ENCODE measurements around the gene ABCD1. TPM values are rescaled to one million over a fixed set of nuclear protein-coding genes. Genes with fewer than 3 reads are reported as not detected.

Gene ABCD1
- total RNA-seq, 3 donors from 2014 or later = 10.2 to 27.8 (median 10.5) TPM

DNA sequence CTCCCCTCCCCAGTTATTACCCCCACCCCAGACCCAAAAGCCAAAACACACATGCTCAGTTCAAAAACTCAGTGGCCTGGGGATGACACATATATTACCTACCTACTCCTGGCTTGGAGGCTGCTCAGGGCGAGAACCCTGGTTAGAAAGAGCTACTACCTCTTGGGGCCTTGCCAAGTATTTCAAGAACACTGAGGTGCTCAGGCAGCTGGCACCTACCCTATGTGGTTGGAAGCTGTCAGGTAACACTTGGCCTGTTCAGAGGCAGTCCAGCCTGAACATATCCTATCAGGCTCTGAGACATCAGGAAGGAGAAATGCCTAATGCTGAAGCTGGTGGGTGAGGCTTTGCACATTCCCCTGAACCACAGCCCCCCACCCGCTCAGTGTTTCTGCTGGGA is 5.4 kb upstream of the ABCD1 start:
- intact Hi-C loops (cut with DNase I; ENCODE audit: low total_unique reads) = no loop called here
- Histone ChIP-seq H3K4me1 (peaks cover 0 to 3% of the 10 kb centered on the region in 2 donors), H3K27me3 (peaks cover 0 to 20% of the 10 kb centered on the region in 2 donors), H3K36me3 (no peaks in the 10 kb centered on the region), H3K4me3 (no peak overlapping the region), H3K9me3 (no peaks in the 10 kb centered on the region), H3K27ac (no peak overlapping the region)
- no peak for DNase-seq (ENCODE audit: low spot score in 2 of 2)
- TF ChIP-seq POLR2A (IDR thresholded peaks at IDR 0.05) (no peak), CTCF (IDR thresholded peaks at IDR 0.05) (no peak), POLR2AphosphoS5 (IDR thresholded peaks at IDR 0.05) (no peak)

GRCh38 chrX:153719701-153720100 is 5.0 kb upstream of the ABCD1 start:
- no peaks in the 10 kb centered on the region for H3K36me3 ChIP-seq
- intact Hi-C loops (cut with DNase I; ENCODE audit: low total_unique reads) = no loop called here
- TF ChIP-seq POLR2AphosphoS5 (IDR thresholded peaks at IDR 0.05) (no peak), CTCF (IDR thresholded peaks at IDR 0.05) (no peak), POLR2A (IDR thresholded peaks at IDR 0.05) (no peak)
- H3K4me1 ChIP-seq = peaks cover 0 to 3% of the 10 kb centered on the region in 2 donors
- no peaks in the 10 kb centered on the region for H3K9me3 ChIP-seq
- no peak overlapping the region for H3K27ac ChIP-seq
- H3K27me3 ChIP-seq = peaks cover 0 to 20% of the 10 kb centered on the region in 2 donors
- no peak overlapping the region for H3K4me3 ChIP-seq
- no peak for DNase-seq (ENCODE audit: low spot score in 2 of 2)

DNA sequence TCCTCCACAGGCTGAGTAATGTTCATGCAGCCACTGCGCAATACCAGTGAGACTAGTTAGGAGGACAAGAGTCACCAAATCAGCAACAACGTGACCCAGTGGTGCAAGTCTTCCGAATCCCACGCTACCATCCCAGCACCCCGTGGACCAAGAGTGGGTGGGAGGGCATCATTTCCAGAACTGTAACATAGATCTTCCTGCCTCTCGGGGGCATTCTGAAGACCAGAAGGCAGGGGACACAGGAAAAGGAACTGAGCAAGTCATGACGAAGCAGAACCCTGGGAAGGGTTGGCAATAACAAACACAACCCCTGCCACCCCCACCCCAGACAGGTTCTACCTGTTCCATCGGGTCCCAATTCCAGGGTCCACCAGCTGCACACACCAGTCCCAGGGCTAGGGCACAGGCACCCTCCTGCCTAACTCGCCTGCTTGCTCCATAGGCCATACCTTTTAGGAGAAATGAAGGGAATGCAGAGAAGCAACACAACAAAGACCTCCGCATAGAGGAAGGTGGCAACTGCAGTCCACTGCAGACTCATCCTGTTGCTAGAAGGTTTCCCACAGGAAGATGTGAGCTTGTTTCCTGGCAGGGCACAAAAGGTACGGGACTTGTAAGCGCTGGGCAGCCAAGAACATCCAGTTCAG is 1.8 kb upstream of the ABCD1 start:
- peak overlapping the region; percentile 63 to 80 (median 74) for H3K4me3 ChIP-seq
- peaks cover 0 to 3% of the 10 kb centered on the region in 2 donors for H3K4me1 ChIP-seq
- peak overlapping the region; percentile 66 to 94 for H3K27ac ChIP-seq
- no peak for DNase-seq (ENCODE audit: low spot score in 2 of 2)
- intact Hi-C loops (cut with DNase I; ENCODE audit: low total_unique reads) = no loop called here
- no peaks in the 10 kb centered on the region for H3K36me3 ChIP-seq
- peaks cover 0 to 20% of the 10 kb centered on the region in 2 donors for H3K27me3 ChIP-seq
- no peaks in the 10 kb centered on the region for H3K9me3 ChIP-seq
- no peak for TF ChIP-seq POLR2AphosphoS5 (IDR thresholded peaks at IDR 0.05)
- TF ChIP-seq POLR2A (IDR thresholded peaks at IDR 0.05) = no peak
- no peak for TF ChIP-seq CTCF (IDR thresholded peaks at IDR 0.05)

GRCh38 chrX:153723351-153724251 is 1.1 kb upstream of the ABCD1 start:
- DNase-seq (ENCODE audit: low spot score in 2 of 2) = no peak
- H3K36me3 ChIP-seq = no peaks in the 10 kb centered on the region
- no peaks in the 10 kb centered on the region for H3K9me3 ChIP-seq
- H3K27ac ChIP-seq = peak overlapping the region; percentile 66 to 94
- H3K4me3 ChIP-seq = peak overlapping the region; percentile 63 to 80 (median 74)
- intact Hi-C loops (cut with DNase I; ENCODE audit: low total_unique reads) = no loop called here
- H3K27me3 ChIP-seq = peaks cover 0 to 28% of the 10 kb centered on the region in 2 donors
- peaks cover 0 to 3% of the 10 kb centered on the region in 2 donors for H3K4me1 ChIP-seq
- TF ChIP-seq CTCF (IDR thresholded peaks at IDR 0.05) (no peak), POLR2A (IDR thresholded peaks at IDR 0.05) (no peak), POLR2AphosphoS5 (IDR thresholded peaks at IDR 0.05) (no peak)

Measured in breast epithelium (tissue), 4 donors.